HFFc6 (cell line): Measurements from ENCODE around the gene TAS2R16. TPM values are rescaled to one million over a fixed set of nuclear protein-coding genes. Genes with fewer than 3 reads are reported as not detected.

Source experiments
- DNase-seq: peaks from one replicate; pipeline ENCODE4 v3.0.0-alpha.2; 2018
- H3K27ac Mint-ChIP-seq: 2 replicates; pipeline ENCODE4 v1.8.0; 2020; ENCODE audit warnings: mild to moderate bottlenecking, mixed read lengths
- H3K27me3 Mint-ChIP-seq: 2 replicates; pipeline ENCODE4 v1.8.0; 2021; ENCODE audit warnings: mild to moderate bottlenecking, moderate library complexity, mixed read lengths; ENCODE audit not compliant: insufficient read depth
- H3K36me3 Mint-ChIP-seq: 2 replicates; pipeline ENCODE4 v1.8.0; 2021; ENCODE audit warnings: low read depth, mixed read lengths
- H3K4me1 Mint-ChIP-seq: 2 replicates; pipeline ENCODE4 v1.8.0; 2020; ENCODE audit warnings: low read depth, mixed read lengths
- H3K4me3 Mint-ChIP-seq: 2 replicates; pipeline ENCODE4 v1.8.0; 2020; ENCODE audit warnings: mild to moderate bottlenecking, moderate library complexity, mixed read lengths
- H3K9me3 Mint-ChIP-seq: 2 replicates; pipeline ENCODE4 v1.8.0; 2020; ENCODE audit warnings: mild to moderate bottlenecking, mixed read lengths
- CTCF ChIP-seq: fragments of 200-600 bp; sonication (generic); IDR thresholded peaks from 2 replicates; pipeline ENCODE4 v1.5.0; 2021; ENCODE audit warnings: antibody characterized with exemption, mild to moderate bottlenecking
- total RNA-seq, 6 experiments: library from RNA; stranded (reverse); fragmentation: NEBNext Ultra II Directional; extraction: Animal tissue kit (Norgen Biotek cat#: 25700); gene quantifications; 2 replicates in 1 of 6; 3 replicates in 5 of 6; pipeline ENCODE4 v1.2.3, GENCODE V29; 2021

The TAS2R16 gene
- total RNA-seq, 6 experiments from 2014 or later = not detected

GRCh38 chr7:123030631-123031030 is 35.1 kb upstream of the TAS2R16 start:
- Mint-ChIP-seq H3K9me3 (peaks cover 44% of the 10 kb centered on the region), H3K36me3 (0 out of 2 replicates have a peak, but pooled peaks cover 7% of the 10 kb centered on the region), H3K27ac (no peak overlapping the region), H3K27me3 (no peaks in the 10 kb centered on the region), H3K4me3 (no peak overlapping the region), H3K4me1 (no peaks in the 10 kb centered on the region)
- no peak for TF ChIP-seq CTCF
- no peak for DNase-seq

GRCh38 chr7:123028339-123028738 is 32.8 kb upstream of the TAS2R16 start:
- Mint-ChIP-seq H3K9me3 (peaks cover 32% of the 10 kb centered on the region), H3K27ac (no peak overlapping the region), H3K4me1 (no peaks in the 10 kb centered on the region), H3K36me3 (0 out of 2 replicates have a peak, but pooled peaks cover 2% of the 10 kb centered on the region), H3K4me3 (no peak overlapping the region), H3K27me3 (no peaks in the 10 kb centered on the region)
- DNase-seq = no peak
- TF ChIP-seq CTCF = no peak

GRCh38 chr7:123026251-123026650 is 30.8 kb upstream of the TAS2R16 start:
- H3K4me1 Mint-ChIP-seq = no peaks in the 10 kb centered on the region
- H3K36me3 Mint-ChIP-seq = no peaks in the 10 kb centered on the region
- no peak overlapping the region for H3K4me3 Mint-ChIP-seq
- no peak for TF ChIP-seq CTCF
- no peak overlapping the region for H3K27ac Mint-ChIP-seq
- no peak for DNase-seq
- H3K27me3 Mint-ChIP-seq = no peaks in the 10 kb centered on the region
- H3K9me3 Mint-ChIP-seq = peaks cover 30% of the 10 kb centered on the region

GRCh38 chr7:123024989-123025758 is 29.7 kb upstream of the TAS2R16 start:
- peaks cover 31% of the 10 kb centered on the region for H3K9me3 Mint-ChIP-seq
- H3K4me3 Mint-ChIP-seq = no peak overlapping the region
- no peaks in the 10 kb centered on the region for H3K4me1 Mint-ChIP-seq
- DNase-seq = no peak
- H3K36me3 Mint-ChIP-seq = no peaks in the 10 kb centered on the region
- no peaks in the 10 kb centered on the region for H3K27me3 Mint-ChIP-seq
- no peak overlapping the region for H3K27ac Mint-ChIP-seq
- TF ChIP-seq CTCF = no peak

GRCh38 chr7:123023126-123023525 is 27.6 kb upstream of the TAS2R16 start:
- no peaks in the 10 kb centered on the region for H3K27me3 Mint-ChIP-seq

More at GRCh38 chr7:123023126-123023525, 27.6 kb upstream of the TAS2R16 start:
- no peak overlapping the region for H3K27ac Mint-ChIP-seq
- H3K36me3 Mint-ChIP-seq = no peaks in the 10 kb centered on the region
- DNase-seq = no peak
- TF ChIP-seq CTCF = no peak
- no peak overlapping the region for H3K4me3 Mint-ChIP-seq
- peaks cover 42% of the 10 kb centered on the region for H3K9me3 Mint-ChIP-seq
- no peaks in the 10 kb centered on the region for H3K4me1 Mint-ChIP-seq
